Gastroesophageal sphincter (tissue), 4 donors: ENCODE measurements around the gene PPP1R2. TPM values are rescaled to one million over a fixed set of nuclear protein-coding genes. Genes with fewer than 3 reads are reported as not detected.

Experiments
- ATAC-seq: fragments of 150-250 bp; one replicate; pipeline ENCODE4 v1.9.1; 2016; ENCODE audit warnings: mild to moderate bottlenecking, moderate library complexity
- H3K27ac ChIP-seq, 4 donors: fragments of 200-600 bp; sonication (generic) in 3 of 4; 1 replicate in 3 of 4; 2 replicates in 1 of 4; pipeline ENCODE4 v1.5.1; 2016 to 2019
- H3K27me3 ChIP-seq: fragments of 200-600 bp; sonication (generic); one replicate; pipeline ENCODE4 v1.5.1; 2019
- H3K36me3 ChIP-seq, 2 donors: fragments of 200-600 bp; sonication (generic); one replicate each; pipeline ENCODE4 v1.5.1; 2019; ENCODE audit warnings: control low read depth in 1 of 2
- H3K4me1 ChIP-seq, 3 donors: fragments of 200-600 bp; sonication (generic); 1 replicate in 2 of 3; 2 replicates in 1 of 3; pipeline ENCODE4 v1.5.1; 2016 to 2019; ENCODE audit warnings: control low read depth in 2 of 3
- H3K4me3 ChIP-seq, 2 donors: fragments of 200-600 bp; sonication (generic); one replicate each; pipeline ENCODE4 v1.5.1; 2019; ENCODE audit warnings: mild to moderate bottlenecking in 1 of 2, moderate library complexity in 1 of 2
- H3K9me3 ChIP-seq, 3 donors: fragments of 200-600 bp; sonication (generic); one replicate each; pipeline ENCODE4 v1.5.1; 2017 to 2019; ENCODE audit warnings: control low read depth in 2 of 3
- CTCF ChIP-seq, 4 experiments: fragments of 200-600 bp in 2 of 4; fragments of 450-650 bp in 2 of 4; sonication (generic) in 1 of 4; IDR thresholded peaks; one replicate each; pipeline ENCODE4 v1.5.1; 2017 to 2019; ENCODE audit warnings: antibody characterized with exemption in 4 of 4, mild to moderate bottlenecking in 2 of 4, moderate library complexity in 2 of 4
- EP300 ChIP-seq: sonication (generic); formaldehyde crosslinking; IDR thresholded peaks from one replicate; pipeline ENCODE4 v1.6.1; 2017; ENCODE audit warnings: antibody characterized with exemption, mild to moderate bottlenecking
- POLR2A ChIP-seq, 2 donors: fragments of 450-650 bp; IDR thresholded peaks; one replicate each; pipeline ENCODE4 v1.6.1; 2017; ENCODE audit warnings: antibody characterized with exemption in 2 of 2, mild to moderate bottlenecking in 2 of 2, moderate library complexity in 1 of 2
- POLR2AphosphoS5 ChIP-seq: sonication (generic); formaldehyde crosslinking; IDR thresholded peaks from one replicate; pipeline ENCODE4 v1.6.1; 2017; ENCODE audit warnings: antibody characterized with exemption
- whole genome bisulfite sequencing, 2 donors: methylation state at CpG; one replicate each; pipeline ENCODE4 v1.1.5; 2018; ENCODE audit warnings: low coverage in 1 of 2; 5-methylcytosine and 5-hydroxymethylcytosine counted together
- total RNA-seq, 4 donors: library from RNA; depleted of rRNA; stranded (reverse); fragments of >200 nt; gene quantifications; one replicate each; pipeline ENCODE4 v1.1.0, GENCODE V29; 2016

PPP1R2 gene
- total RNA-seq, 4 donors from 2014 or later, result 63.1 to 472 (median 80.7) TPM

DNA sequence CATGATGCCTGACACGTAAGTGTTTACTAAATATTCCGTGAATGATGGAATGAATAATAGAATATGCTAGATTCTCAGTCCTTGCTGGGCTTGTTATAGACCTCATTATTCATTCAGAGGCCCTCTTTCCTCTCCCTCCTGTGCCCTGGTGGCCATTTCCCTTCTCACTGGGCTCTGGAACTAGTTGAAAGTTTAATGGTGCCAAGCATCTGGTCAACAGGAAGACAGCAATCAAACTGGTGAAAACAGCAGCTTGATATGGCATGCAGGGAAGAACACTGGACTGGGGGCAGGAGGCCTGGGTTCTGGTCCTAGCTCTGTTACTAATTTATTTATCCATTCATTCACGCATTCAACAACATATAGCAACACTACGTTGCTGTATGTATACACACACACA, 44.3 kb upstream of the PPP1R2 start:
- TF ChIP-seq POLR2A (IDR thresholded peaks at IDR 0.05) (no peak), CTCF (IDR thresholded peaks at IDR 0.05) (no peak), EP300 (no peak), POLR2AphosphoS5 (no peak)
- WGBS, 2 donors, result 43 to 92% methylated on average over 1 to 4 of the region's 4 CpGs
- H3K9me3 ChIP-seq, result no peaks in the 10 kb centered on the region
- no peak overlapping the region for H3K4me3 ChIP-seq
- no peaks in the 10 kb centered on the region for H3K36me3 ChIP-seq
- H3K27me3 ChIP-seq, result no peaks in the 10 kb centered on the region
- no peaks in the 10 kb centered on the region for H3K4me1 ChIP-seq
- no peak overlapping the region for H3K27ac ChIP-seq
- no peak for ATAC-seq

DNA sequence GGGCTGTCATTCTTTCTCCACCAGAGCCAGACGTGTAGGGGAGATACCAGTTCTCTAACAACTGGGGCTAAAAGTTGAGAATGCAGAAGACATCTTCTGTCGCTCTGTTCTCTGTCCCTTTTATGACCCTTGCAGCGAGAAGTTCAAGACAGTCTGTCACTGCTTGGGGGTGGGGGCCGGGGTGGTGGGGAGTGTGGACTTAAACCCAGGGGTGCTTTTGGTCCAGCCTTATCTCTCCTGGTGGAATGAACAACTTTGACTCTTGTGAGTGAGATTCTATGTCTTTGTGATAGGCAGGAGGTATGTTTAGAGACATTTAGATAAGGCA, 41.4 kb upstream of the PPP1R2 start:
- no peak for TF ChIP-seq CTCF (IDR thresholded peaks at IDR 0.05)
- TF ChIP-seq POLR2AphosphoS5, result no peak
- no peak for TF ChIP-seq POLR2A (IDR thresholded peaks at IDR 0.05)
- TF ChIP-seq EP300, result no peak
- ATAC-seq, result no peak
- H3K27me3 ChIP-seq, result no peaks in the 10 kb centered on the region
- peak overlapping the region in 3 of 4 donors; percentile 40 to 60 (median 53) for H3K27ac ChIP-seq
- 67% methylated on average over 4 of the region's 4 CpGs; no CpG with 5 or more reads in 1 of the 2 donors for WGBS, 2 donors
- no peak overlapping the region for H3K4me3 ChIP-seq
- peaks cover 0 to 10% (median 0%) of the 10 kb centered on the region in 3 donors for H3K4me1 ChIP-seq
- no peaks in the 10 kb centered on the region for H3K9me3 ChIP-seq
- no peaks in the 10 kb centered on the region for H3K36me3 ChIP-seq

- TF ChIP-seq POLR2AphosphoS5, result no peak
- no peak for TF ChIP-seq CTCF (IDR thresholded peaks at IDR 0.05)
- TF ChIP-seq POLR2A (IDR thresholded peaks at IDR 0.05), result no peak
- TF ChIP-seq EP300, result no peak
- Histone ChIP-seq H3K4me1 (peaks cover 0 to 10% (median 0%) of the 10 kb centered on the region in 3 donors), H3K9me3 (no peaks in the 10 kb centered on the region), H3K27ac (peak within 1 kb of the TSS in 3 of 4 donors; percentile 40 to 60 (median 53)), H3K4me3 (peak within 1 kb of the TSS; percentile 9 to 37), H3K27me3 (peaks cover 4% of the 10 kb centered on the region), H3K36me3 (no peaks in the 10 kb centered on the region)
- WGBS, 2 donors, result 35 to 58% methylated on average over 13 to 15 of the region's 16 CpGs
- ATAC-seq, result peak; percentile 84
Observed at GRCh38 chr3:195583831-195584542, 40.9 kb upstream of the PPP1R2 start, which contains the start of gene APOD. TSS of gene APOD (minus strand) at chr3:195583940. CDS start at chr3:195579461, 4,479 bp downstream.

- peaks cover 12% of the 10 kb centered on the region for H3K27me3 ChIP-seq
- 72 to 78% methylated on average over 6 to 9 of the region's 9 CpGs for WGBS, 2 donors
- no peaks in the 10 kb centered on the region for H3K36me3 ChIP-seq
- H3K9me3 ChIP-seq, result no peaks in the 10 kb centered on the region
- ATAC-seq, result no peak
- H3K4me1 ChIP-seq, result peaks cover 0 to 10% (median 0%) of the 10 kb centered on the region in 3 donors
- H3K4me3 ChIP-seq, result peak overlapping the region in 1 of 2 donors; percentile 37
- peak overlapping the region in 1 of 4 donors; percentile 27 for H3K27ac ChIP-seq
- TF ChIP-seq POLR2AphosphoS5 (no peak), EP300 (no peak), CTCF (IDR thresholded peaks at IDR 0.05) (no peak), POLR2A (IDR thresholded peaks at IDR 0.05) (no peak)
Observed at GRCh38 chr3:195582947-195583346, 39.8 kb upstream of the PPP1R2 start.
